GM12865 (cell line): ENCODE measurements around the gene CDH4.

Experiments used
- DNase-seq: peaks from one replicate; pipeline ENCODE4 v3.0.0; 2010; ENCODE audit warnings: low read depth
- H3K4me3 ChIP-seq: 2 replicates; pipeline ENCODE4 v1.5.1; 2011; ENCODE audit warnings: mild to moderate bottlenecking, low read depth, low read length, control low read depth
- TF ChIP-seq, protein P1 (sequence below): IDR thresholded peaks from 2 replicates; pipeline ENCODE4 v1.5.1; 2011; ENCODE audit warnings: low read length, control low read depth, low read depth, inconsistent platforms; ENCODE audit not compliant: insufficient read depth; ENCODE audit errors: missing control alignments

Gene CDH4

DNA sequence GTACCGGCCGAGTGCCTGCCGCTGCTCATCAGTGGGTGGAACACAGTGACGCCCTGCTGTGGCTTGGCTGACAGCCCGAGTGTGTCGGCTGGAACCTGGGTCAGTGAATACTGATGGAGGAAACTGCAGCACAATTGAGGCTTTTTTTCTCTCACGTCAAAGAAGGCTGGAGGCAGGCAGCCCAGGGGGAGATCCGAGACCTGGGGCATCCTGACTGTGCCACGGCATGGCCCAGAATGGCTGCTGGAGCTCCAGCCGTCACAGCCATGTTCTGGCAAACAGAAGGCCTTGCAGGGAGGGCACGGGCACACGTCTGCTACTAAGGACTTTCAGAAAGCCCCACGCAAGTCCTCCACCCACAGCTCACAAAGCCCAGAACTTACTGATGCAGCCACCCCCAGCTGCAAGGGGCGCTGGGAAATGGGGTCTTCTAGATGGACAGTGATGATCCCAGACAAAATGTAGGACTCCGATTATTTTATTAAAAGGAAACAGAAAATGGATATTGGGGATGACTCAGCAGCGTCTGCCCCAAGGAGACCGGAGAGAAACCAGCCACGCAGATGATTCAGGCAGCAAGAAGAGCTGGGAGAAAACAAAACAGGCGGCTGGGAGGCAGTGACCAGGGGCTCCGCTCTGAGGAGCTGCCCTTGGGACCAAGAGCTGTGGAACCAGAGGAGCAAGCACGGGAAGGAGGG lies 673.6 kb downstream of the CDH4 start:
- H3K4me3 ChIP-seq: no peak overlapping the region
- no peak for DNase-seq
- TF ChIP-seq, protein P1, sequence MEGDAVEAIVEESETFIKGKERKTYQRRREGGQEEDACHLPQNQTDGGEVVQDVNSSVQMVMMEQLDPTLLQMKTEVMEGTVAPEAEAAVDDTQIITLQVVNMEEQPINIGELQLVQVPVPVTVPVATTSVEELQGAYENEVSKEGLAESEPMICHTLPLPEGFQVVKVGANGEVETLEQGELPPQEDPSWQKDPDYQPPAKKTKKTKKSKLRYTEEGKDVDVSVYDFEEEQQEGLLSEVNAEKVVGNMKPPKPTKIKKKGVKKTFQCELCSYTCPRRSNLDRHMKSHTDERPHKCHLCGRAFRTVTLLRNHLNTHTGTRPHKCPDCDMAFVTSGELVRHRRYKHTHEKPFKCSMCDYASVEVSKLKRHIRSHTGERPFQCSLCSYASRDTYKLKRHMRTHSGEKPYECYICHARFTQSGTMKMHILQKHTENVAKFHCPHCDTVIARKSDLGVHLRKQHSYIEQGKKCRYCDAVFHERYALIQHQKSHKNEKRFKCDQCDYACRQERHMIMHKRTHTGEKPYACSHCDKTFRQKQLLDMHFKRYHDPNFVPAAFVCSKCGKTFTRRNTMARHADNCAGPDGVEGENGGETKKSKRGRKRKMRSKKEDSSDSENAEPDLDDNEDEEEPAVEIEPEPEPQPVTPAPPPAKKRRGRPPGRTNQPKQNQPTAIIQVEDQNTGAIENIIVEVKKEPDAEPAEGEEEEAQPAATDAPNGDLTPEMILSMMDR: no peak

DNA sequence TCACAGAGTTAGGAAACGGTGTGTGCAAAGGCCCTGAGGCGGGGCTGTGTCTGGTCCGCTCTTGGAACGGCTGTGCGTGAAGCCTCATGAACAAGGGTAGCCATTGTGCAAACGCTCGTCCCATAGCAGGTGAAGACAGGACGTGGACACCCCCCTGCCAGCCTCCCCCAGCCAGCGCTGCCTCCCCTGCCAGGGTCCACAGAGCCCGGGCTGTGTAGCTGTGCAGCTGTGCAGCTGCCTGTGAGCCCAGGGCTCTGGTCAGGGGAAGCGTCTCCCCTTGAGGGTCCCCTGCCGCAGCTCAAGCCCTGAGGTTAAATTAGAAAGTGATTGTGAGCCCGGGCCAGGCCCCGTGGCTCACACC lies 674.2 kb downstream of the CDH4 start:
- TF ChIP-seq, protein P1: no peak
- no peak for DNase-seq
- no peak overlapping the region for H3K4me3 ChIP-seq

DNA sequence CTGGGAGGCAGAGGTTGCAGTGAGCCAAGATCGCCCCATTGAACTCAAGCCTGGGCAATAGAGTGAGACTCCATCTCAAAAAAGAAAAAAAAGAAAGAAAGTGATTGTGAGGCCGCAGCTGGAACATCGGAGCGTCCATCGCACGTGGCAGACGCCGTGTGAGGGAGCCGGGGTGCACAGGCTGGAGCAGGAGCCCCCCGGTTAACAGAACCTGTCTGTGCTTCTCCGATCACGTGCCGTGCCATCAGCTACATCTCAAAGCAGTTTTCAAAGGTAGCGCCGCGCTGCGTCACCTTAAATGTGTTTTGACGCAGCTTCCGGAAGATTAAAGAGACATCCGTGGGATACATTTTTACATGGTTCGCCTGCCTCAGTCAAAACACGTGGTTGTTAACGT lies 674.7 kb downstream of the CDH4 start:
- no peak for DNase-seq
- TF ChIP-seq, protein P1: no peak
- H3K4me3 ChIP-seq: no peak overlapping the region

DNA sequence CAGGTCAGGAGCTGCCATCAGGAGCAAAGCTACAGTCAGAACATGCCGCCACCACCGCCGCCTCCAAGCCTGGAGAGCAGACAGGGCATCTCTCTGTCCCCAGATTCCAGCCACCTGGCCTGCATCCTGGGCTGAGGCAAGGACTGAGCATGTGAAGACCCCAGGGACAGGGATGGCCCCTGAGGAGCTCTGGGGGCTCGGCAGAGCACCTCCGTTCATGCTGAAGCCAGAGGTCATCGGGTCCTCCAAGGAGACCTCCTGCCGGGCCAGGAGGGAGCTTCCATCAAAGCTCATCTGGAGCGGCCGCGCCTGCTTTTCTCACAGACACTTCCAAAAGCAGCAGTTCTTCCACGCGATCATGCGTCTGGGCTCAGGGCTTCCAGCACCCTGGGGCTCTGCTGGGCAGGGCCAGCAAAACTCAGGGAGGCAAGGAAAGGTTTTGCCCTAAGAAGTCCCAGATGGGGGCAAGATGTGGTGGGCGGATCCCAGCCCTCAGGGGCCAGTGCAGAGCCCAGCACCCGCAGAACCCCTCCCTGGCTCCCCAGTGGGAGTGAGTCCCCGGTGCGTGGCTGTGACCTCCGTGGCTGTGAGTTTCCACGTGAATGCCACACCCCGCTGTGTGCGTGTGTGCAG lies 675.2 kb downstream of the CDH4 start:
- DNase-seq: no peak
- TF ChIP-seq, protein P1: no peak
- no peak overlapping the region for H3K4me3 ChIP-seq

DNA sequence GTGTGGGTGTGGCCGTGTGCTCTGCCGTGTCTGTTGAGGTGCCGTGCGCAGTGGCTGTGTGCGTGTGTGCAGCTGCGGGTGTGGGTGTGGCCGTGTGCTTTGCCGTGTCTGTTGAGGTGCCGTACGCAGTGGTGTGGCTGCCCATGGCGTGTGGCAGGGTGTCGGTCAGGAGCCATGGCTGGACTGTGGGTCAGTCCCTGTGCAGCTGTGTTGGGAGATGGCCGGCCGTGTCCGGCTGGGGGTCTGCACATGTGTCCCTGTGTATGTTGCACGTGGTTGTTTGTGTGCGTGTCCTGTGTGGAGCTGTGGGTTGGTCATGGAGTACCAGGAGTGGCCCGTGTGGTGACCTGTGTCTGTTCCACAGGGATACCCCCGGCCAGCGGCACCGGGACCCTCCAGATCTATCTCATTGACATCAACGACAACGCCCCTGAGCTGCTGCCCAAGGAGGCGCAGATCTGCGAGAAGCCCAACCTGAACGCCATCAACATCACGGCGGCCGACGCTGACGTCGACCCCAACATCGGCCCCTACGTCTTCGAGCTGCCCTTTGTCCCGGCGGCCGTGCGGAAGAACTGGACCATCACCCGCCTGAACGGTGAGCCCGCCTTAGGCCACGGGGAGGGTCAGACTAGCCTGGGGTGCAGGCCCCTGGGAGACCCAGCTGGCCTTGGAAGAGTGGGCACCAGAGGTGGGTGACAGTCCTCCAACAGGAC lies 675.9 kb downstream of the CDH4 start:
- TF ChIP-seq, protein P1: no peak
- no peak overlapping the region for H3K4me3 ChIP-seq
- DNase-seq: no peak

DNA sequence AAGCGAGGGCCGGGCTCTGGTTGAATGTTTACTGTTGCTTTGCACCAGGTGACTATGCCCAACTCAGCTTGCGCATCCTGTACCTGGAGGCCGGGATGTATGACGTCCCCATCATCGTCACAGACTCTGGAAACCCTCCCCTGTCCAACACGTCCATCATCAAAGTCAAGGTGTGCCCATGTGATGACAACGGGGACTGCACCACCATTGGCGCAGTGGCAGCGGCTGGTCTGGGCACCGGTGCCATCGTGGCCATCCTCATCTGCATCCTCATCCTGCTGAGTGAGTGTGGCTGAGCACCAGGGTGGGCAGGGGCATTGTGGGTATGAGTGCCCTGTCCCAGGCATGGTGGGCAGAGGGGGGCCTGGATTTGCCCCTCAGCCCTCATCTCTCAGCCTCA lies 677.5 kb downstream of the CDH4 start:
- TF ChIP-seq, protein P1: no peak
- H3K4me3 ChIP-seq: no peak overlapping the region
- no peak for DNase-seq
